HepG2 (cell line): ENCODE measurements around the gene SLC13A3. TPM values are rescaled to one million over a fixed set of nuclear protein-coding genes. Genes with fewer than 3 reads are reported as not detected.

ENCODE experiments used
- FOXA3 ChIP-seq: IDR thresholded peaks from 2 replicates; pipeline ENCODE4 v1.6.1; 2016; ENCODE audit warnings: missing genetic modification reagents, missing compliant biosample characterization
- HNF1A ChIP-seq, 2 experiments: sonication (generic) in 1 of 2; formaldehyde crosslinking in 1 of 2; IDR thresholded peaks; 2 replicates each; pipeline versions ENCODE4 v1.4.0 to v1.6.1; 2016 to 2020; ENCODE audit warnings: borderline replicate concordance in 1 of 2, low read depth in 1 of 2, mild to moderate bottlenecking in 1 of 2, missing genetic modification reagents in 1 of 2
- HNRNPL ChIP-seq: fragments of 200-400 bp; formaldehyde crosslinking; IDR thresholded peaks from 2 replicates; pipeline ENCODE4 v1.6.1; 2017; ENCODE audit warnings: mild to moderate bottlenecking, low read depth, low read length
- KLF11 ChIP-seq: IDR thresholded peaks from 2 replicates; pipeline ENCODE4 v1.6.1; 2016; ENCODE audit warnings: missing compliant biosample characterization
- ZNF260 ChIP-seq: sonication (generic); formaldehyde crosslinking; IDR thresholded peaks from 2 replicates; pipeline ENCODE4 v1.4.0; 2020; ENCODE audit warnings: missing genetic modification reagents, low read depth, mild to moderate bottlenecking, borderline replicate concordance
- ZNF30 ChIP-seq: sonication (generic); formaldehyde crosslinking; IDR thresholded peaks from 2 replicates; pipeline ENCODE4 v1.5.0; 2020; ENCODE audit warnings: mild to moderate bottlenecking, missing genetic modification reagents
- ZNF317 ChIP-seq: sonication (generic); formaldehyde crosslinking; IDR thresholded peaks from 2 replicates; pipeline ENCODE4 v1.5.0; 2020; ENCODE audit warnings: mild to moderate bottlenecking, missing genetic modification reagents
- ZNF318 ChIP-seq: sonication (generic); formaldehyde crosslinking; IDR thresholded peaks from 2 replicates; pipeline ENCODE4 v1.4.0; 2020; ENCODE audit warnings: mild to moderate bottlenecking, missing genetic modification reagents
- ZNF34 ChIP-seq: sonication (generic); formaldehyde crosslinking; IDR thresholded peaks from 2 replicates; pipeline ENCODE4 v1.4.0; 2020; ENCODE audit warnings: mild to moderate bottlenecking, missing genetic modification reagents, borderline replicate concordance
- ZNF883 ChIP-seq: sonication (generic); formaldehyde crosslinking; IDR thresholded peaks from 2 replicates; pipeline ENCODE4 v1.5.1; 2020; ENCODE audit warnings: mild to moderate bottlenecking, missing genetic modification reagents; ENCODE audit errors: not compliant biosample characterization
- polyA plus RNA-seq, 8 experiments: library from polyadenylated mRNA; depleted of rRNA in 3 of 8; stranded (reverse) in 7 of 8; unstranded in 1 of 8; fragments of >200 nt; fragmentation: Illumina TruSeq in 4 of 8; extraction: Trizol in 4 of 8; gene quantifications; 2 replicates each; pipeline versions ENCODE4 v1.2.1 to v1.2.3, GENCODE V29; 2011 to 2016; ENCODE audit warnings: low read depth in 4 of 8, missing spikeins in 1 of 8, mixed read lengths in 1 of 8; ENCODE audit not compliant: insufficient read depth in 1 of 8
- total RNA-seq, 5 experiments: library from RNA; depleted of rRNA; stranded (reverse); fragments of >200 nt; fragmentation: Illumina TruSeq; extraction: Trizol; gene quantifications; 2 replicates each; pipeline ENCODE4 v1.2.3, GENCODE V29; 2016; ENCODE audit warnings: low read depth in 1 of 5
- TF ChIP-seq, protein P1 (sequence below): sonication (generic); formaldehyde crosslinking; IDR thresholded peaks from 2 replicates; pipeline ENCODE4 v1.8.1; 2022; ENCODE audit warnings: low read depth, mild to moderate bottlenecking, missing genetic modification reagents

The SLC13A3 gene
- total and polyA plus RNA-seq, 2 of the 13 experiments (the other 11 are each of a cell fraction or from before 2014, with no cell fraction given) = 66.5 to 76.0 TPM

DNA sequence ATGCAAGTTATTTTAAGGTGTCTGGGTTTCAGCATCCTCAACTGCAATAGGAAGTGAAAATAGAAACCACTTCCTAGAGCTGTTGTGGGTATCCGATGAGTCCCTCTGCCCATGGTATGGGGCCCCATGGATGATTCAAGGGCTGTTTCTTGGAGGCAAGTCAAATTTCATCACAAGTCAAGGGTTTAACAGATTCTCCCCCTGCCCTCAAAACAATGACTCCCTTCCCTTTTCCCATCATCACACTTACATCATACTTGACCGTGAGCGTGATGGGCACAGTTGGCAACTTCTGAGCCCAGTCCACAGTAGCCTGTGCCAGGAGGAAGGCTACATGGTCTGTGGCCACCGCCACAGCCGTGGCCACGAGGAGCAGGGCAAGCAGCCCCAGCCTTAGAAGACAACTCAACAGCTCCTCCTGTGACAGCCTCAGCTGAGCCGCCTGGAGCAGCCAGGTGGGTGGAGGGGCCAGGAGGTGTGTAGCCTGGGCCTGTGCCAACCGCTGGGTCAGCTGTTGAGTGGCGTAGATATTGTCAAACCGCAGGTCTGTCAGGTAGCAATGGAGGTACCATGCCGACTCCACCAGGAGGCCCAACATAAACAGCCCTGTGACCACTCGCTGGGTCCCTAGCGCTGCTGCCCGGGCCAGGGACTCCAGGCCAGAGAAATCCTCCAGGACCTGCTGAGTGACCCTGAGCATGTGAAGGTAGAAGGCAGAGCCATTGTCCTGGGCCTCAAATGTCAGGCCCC lies 106.0 kb downstream of the SLC13A3 start (continued):
- no peak for TF ChIP-seq HNF1A (IDR thresholded peaks at IDR 0.05; ENCODE audit: low read depth)
- TF ChIP-seq HNF1A (CRISPR knock-in tag; IDR thresholded peaks at IDR 0.05; ENCODE audit: borderline replicate concordance) = no peak
- TF ChIP-seq, protein P1, sequence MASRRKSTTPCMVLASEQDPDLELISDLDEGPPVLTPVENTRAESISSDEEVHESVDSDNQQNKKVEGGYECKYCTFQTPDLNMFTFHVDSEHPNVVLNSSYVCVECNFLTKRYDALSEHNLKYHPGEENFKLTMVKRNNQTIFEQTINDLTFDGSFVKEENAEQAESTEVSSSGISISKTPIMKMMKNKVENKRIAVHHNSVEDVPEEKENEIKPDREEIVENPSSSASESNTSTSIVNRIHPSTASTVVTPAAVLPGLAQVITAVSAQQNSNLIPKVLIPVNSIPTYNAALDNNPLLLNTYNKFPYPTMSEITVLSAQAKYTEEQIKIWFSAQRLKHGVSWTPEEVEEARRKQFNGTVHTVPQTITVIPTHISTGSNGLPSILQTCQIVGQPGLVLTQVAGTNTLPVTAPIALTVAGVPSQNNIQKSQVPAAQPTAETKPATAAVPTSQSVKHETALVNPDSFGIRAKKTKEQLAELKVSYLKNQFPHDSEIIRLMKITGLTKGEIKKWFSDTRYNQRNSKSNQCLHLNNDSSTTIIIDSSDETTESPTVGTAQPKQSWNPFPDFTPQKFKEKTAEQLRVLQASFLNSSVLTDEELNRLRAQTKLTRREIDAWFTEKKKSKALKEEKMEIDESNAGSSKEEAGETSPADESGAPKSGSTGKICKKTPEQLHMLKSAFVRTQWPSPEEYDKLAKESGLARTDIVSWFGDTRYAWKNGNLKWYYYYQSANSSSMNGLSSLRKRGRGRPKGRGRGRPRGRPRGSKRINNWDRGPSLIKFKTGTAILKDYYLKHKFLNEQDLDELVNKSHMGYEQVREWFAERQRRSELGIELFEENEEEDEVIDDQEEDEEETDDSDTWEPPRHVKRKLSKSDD (CRISPR knock-in tag) = no peak
- no peak for TF ChIP-seq FOXA3 (CRISPR knock-in tag)
- no peak for TF ChIP-seq KLF11 (CRISPR knock-in tag)
- peak; percentile 40 for TF ChIP-seq ZNF883
- TF ChIP-seq HNRNPL = 0 out of 2 replicates have a peak, but pooled peaks have one; percentile 18
- no peak for TF ChIP-seq ZNF34
- TF ChIP-seq ZNF317 (CRISPR knock-in tag) = no peak
- TF ChIP-seq ZNF30 (CRISPR knock-in tag) = no peak
- TF ChIP-seq ZNF260 (CRISPR knock-in tag) = no peak
- 0 out of 2 replicates have a peak, but pooled peaks have one; percentile 30 for TF ChIP-seq ZNF318
